ENCODE data around the gene HSF5.
A peak's percentile ranks its signal among the peaks of the same experiment; 100 is the strongest.
"Not testable (repeated sequence)": the region's sequence is repeated elsewhere in the genome, so short reads cannot be mapped to it uniquely, and the experiment has no call there.

The HSF5 gene

DNA sequence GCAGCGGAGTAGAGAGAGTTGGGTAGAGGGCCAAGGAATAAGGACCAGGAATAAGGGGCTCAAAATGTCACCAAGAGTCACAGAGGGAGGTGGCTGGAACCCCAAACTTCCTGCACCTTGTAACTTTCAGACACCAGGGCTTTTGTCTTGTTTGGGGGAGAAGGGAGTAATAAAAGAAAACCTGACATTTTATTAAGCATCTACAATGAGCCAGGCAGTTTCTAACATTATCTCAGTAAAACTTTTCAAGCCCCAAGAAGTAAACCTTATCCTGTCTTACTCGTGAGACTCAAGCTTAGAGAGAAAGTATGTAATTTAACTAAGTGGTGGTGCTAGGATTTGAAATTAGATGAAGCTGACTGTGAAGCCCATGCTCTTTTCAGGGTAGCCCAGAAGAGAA lies 27.1 kb upstream of the HSF5 start:
- DNase-seq = no peak

- no peak for DNase-seq
Measured at GRCh38 chr17:58514770-58515157, 26.6 kb upstream of the HSF5 start.

DNA sequence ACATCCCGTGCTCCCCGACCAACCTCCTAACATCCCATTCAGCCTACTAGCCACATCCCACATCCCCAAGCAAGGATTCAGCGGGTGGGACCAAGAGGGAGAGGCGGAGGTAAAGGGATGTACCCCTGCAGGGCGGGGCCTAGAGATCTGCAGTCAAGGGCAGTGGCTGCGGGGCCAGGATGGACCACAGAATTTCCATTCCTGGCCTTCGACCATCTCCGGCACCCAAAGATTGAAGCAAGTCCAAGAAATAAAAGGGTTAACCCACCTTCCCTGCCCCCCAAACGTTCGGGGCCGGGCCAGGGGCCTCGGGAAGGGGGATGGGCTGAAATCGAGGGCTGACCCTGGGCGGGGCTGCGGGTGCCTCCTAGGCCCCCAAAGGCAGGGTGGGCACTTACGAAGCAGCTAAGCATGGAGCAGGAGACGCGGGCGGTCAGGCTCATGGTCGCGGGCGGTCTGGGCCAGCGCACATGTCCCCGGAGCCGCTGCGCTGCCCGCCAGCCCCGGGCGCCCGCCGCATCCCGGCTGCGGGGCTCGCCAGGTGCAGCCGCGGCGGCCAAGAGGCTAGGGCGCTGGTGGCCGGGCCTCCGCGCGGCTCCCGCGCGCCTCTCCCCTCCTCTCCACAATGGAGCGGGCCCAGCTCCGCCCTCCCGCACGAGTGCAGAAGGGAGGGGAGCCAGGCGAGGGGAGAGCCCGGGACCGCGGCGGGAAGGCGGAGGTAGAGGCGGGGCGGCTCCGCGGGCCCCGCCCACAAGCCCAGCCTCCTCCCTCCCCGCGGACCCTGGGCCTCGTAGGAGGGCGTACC lies 26.0 kb upstream of the HSF5 start, which contains the start of gene MTMR4:
MTMR4 (minus strand) TSS at position 674 of the 805 bp plus-strand sequence; CDS start at position 443, 231 bp downstream.
- DNase-seq = peak; percentile 80

DNA sequence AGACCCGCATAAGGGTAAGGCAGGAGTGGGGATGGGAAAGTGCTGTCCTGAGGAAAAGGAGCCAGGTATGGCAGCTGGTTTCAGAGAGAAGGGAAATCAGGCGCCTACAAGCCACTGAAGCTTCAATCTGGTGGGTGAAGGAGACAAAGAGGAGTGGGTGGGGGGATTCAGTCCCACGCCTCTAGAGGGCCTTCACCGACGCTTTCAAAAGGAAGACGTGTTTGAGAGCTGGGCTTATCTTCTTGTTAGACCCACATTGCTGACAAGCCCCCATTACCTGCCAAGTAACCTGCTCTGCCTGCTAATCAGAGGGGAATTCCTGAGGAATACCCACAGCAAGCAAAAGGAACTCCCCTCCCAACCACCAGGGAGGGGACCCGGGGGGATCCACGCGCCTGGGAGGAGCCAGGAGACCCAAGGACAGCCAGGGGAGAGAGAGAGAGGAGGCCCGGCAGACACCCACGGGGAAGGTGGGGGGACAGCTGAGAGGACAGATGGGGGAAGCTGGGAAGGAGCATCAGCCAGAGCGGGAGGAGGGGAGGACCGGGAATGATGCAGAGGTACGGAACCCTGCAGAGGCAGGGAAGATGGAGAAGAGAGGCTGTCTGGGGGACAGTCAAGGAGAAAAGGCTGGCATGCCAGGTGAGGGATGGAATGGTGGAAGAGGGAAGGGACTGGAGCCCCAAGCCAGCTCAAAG lies 25.2 kb upstream of the HSF5 start:
- DNase-seq = no peak

- DNase-seq = no peak
Measured at GRCh38 chr17:58510075-58510474, 21.9 kb upstream of the HSF5 start.

GRCh38 chr17:58508341-58509067 lies 20.3 kb upstream of the HSF5 start:
- DNase-seq = no peak

DNA sequence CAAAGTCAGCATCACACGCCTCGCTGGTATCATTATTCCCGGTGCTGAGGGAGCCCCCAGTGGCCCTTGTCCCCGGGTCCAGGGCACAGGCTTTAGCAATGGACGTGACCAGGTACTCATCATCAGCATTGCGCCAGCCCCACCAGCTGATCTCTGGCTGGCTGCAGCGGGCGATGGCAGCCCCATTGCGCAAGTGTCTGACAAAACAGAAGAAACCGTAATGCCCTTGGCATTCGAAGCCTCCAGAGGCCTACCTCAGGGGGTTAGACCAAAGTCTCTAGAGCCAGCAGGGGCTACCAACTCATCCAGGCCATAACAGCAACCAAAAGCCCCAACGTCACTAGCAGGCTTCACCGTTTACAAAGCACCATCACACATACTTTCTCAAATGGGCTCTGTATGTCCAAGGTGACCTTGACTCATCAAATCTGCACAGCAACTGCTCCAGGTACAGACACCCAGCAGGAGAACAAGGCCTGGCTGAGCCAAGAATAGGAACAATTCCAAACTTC lies 19.0 kb upstream of the HSF5 start:
- no peak for DNase-seq

- no peak for DNase-seq
Measured at GRCh38 chr17:58506354-58507080, 18.3 kb upstream of the HSF5 start.

DNA sequence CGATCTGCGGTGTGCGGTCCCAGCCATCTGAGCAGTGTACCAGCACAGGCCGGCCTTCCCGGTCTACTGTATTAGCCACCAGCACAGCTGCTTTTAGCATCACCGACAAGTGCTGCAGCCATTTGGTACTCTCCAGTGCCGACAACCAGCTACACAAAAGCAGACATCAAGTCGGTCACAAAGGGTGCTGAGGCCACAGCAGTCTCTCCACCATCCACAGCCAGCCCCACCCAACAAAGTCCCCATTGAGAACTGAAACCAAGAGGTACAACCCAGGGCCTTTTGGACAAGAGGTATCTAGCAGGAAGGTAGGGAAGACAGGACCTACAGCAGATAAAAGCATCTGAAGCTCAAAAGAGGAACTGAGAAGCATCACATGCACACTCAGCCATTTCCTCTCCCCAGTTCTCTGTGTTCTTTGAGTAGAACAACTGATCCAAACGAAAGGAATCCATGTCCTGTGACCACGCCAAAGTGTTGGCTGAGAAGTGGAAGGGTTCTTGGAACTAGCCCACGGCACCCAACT lies 16.7 kb upstream of the HSF5 start:
- no peak for DNase-seq

- no peak for DNase-seq
Measured at GRCh38 chr17:58503866-58504265, 15.7 kb upstream of the HSF5 start.

- DNase-seq = not testable (repeated sequence)
Measured at GRCh38 chr17:58503134-58503533, 14.9 kb upstream of the HSF5 start.

- no peak for DNase-seq
Measured at GRCh38 chr17:58501451-58501850, 13.2 kb upstream of the HSF5 start.

- no peak for DNase-seq
Measured at GRCh38 chr17:58498177-58498828, 10.1 kb upstream of the HSF5 start.

DNA sequence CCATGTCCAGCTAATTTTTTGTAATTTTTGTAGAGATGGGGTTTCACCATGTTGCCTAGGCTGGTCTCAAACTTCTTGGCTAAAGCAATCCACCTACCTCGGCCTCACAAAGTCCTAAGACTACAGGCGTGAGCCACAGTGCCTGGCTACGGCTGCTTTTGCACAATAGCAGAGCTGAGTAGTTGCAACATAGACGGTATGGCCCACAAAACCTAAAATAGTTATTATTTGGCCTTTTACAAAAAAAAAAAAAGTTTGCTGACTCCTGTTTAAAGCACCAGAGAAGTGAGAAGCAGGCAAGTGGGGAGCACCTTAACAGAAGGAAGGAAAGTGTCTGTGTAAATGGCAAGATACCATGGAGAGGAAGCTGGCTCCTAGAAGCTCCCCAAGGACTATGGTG lies 5.3 kb upstream of the HSF5 start:
- DNase-seq = no peak

DNA sequence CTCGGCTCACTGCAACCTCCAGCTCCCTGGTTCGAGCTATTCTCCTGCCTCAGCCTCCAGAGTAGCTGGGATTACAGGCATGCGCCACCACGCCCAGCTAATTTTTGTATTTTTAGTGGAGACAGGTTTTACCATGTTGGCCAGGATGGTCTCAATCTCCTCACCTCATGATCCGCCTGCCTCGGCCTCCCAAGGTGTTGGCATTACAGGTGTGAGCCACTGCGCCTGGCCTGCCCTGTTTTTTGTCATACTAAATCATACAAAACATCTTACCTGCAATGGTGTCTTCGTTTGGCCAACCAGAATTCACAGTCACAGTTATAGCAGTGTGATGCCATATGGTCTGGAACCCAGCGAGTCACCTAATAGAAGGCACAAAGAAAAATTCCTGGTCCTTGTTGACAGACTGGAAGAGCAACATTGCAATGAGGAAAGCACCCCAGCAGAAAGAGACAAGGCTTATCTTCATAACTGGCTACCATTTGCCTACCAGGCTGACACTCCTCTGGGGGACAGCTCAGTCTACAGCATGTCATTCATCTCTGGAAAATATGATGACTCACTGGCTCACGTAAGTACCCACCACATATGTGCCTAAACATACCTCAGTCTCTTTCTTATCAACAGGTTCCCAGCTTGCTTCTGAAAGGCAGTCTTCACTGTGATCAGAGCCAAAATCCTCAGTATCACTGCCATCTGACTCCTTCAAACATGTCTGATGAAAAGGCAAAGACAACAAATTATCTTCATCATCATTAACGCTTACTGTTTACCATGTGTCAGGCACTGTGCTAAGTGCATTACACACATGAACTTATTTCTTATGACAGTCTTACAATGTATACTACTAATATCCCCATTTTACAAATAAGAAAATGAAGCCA lies 4.3 kb upstream of the HSF5 start:
- DNase-seq = no peak

DNA sequence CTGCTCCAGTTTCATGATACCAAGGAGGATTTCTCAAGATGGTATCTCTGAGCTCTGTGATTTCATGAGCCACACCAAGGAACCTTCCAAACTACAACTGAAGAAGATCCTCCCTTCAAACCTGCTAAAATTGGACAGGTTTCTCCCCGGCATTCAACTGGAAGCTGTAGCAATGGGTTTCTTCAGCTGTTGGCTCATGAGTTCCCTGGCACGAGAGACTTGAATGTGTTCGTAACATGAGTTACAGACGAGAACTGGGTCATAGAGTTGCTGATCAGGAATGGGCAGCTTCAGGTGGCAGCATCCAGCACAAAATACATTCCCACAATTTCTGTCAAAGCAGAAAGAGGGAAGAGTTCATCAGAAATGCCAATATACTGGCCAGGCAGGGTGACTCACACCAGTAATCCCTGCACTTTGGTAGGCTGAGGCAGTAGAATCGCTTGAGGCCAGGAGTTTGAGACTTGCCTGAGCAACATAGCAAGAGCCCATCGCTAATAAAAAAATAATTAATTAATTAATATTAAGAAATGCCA lies 3.4 kb upstream of the HSF5 start:
- DNase-seq = no peak

DNA sequence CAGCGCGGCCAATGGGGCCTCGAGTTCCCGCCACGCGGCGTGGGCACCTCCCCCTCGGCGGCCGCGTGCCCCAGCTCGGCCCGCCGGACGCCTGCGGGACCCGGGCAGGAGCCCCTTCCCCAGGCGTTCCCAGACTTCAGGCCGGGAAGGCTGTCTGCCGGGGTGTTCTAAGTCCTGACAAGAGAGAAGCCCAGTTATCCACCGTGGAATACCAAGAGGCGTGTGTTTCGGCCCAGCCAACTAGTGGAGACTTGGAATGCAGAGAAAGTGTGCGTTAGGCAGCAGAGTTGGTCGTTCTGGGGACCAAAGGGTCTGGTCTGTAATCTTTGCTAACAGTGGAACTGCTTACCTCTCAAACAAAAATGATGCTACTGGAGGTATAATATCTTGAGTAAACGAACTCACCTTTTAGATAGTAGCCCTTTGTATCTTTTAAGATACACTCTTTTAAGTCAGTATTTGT lies 251 bp upstream of the HSF5 start:
- DNase-seq = no peak

DNA sequence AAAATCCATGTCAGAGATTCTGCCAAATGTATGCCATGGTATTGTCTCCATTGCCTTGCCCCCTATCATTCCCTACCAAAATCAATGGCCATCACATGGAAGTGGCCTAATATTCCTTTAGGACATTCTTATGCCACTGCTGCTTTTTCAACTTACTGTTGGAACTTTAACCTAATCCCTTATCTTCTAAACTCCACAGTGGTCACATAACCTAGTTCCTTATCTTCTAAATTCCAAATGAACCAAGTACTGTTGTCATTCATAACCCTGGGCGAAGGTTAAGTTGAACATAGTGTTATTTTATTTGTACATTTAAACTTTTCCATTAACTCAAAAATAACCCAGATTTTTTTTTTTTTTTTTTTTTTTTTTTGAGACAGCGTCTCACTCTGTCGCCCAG lies 3.6 kb downstream of the HSF5 start:
- no peak for DNase-seq

GRCh38 chr17:58481798-58482197 lies 6.4 kb downstream of the HSF5 start:
- not testable (repeated sequence) for DNase-seq

DNA sequence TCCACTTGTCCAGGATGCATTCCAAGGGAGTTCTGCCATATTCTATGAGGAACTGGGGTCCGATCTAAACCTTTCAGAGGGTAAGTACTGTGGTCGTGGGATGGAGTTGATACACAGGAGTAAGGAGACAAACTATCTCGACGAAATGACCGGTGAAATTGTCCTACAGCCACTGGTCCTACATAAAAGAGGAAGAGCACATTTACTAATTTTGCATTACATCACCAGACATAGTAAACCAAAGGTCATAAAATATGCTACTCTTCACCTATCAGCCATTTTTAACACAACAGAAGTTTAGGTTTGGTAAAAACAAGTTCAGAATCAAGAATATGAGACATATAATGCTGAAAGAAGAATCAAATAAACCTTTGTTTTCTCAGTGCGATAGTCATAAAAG lies 8.1 kb downstream of the HSF5 start:
- no peak for DNase-seq

Measured in fibroblast of skin of back (primary cell).